Neural cell (in vitro differentiated cells): Measurements from ENCODE around the gene CACNA1E.

ENCODE experiments used
- EP300 ChIP-seq: fragments of 450-650 bp; conservative IDR thresholded peaks from 2 replicates; pipeline ENCODE4 v1.6.1; 2014; ENCODE audit warnings: antibody characterized with exemption, mild to moderate bottlenecking, moderate library complexity; ENCODE audit not compliant: poor library complexity, severe bottlenecking
- POLR2AphosphoS5 ChIP-seq: IDR thresholded peaks from 2 replicates; pipeline ENCODE4 v1.6.1; 2012
- RAD21 ChIP-seq: fragments of 450-650 bp; conservative IDR thresholded peaks from 2 replicates; pipeline ENCODE4 v1.6.1; 2014; ENCODE audit warnings: antibody characterized with exemption, mild to moderate bottlenecking, moderate library complexity
- REST ChIP-seq: IDR thresholded peaks from 2 replicates; pipeline ENCODE4 v1.6.1; 2012; ENCODE audit warnings: borderline replicate concordance
- TF ChIP-seq, protein P1 (sequence below): fragments of 450-650 bp; IDR thresholded peaks from 2 replicates; pipeline ENCODE4 v1.5.1; 2014; ENCODE audit warnings: antibody characterized with exemption, mild to moderate bottlenecking, moderate library complexity; ENCODE audit not compliant: poor library complexity, severe bottlenecking

- TF ChIP-seq EP300 (no peak), POLR2AphosphoS5 (no peak), RAD21 (no peak), REST (no peak)
- TF ChIP-seq, protein P1, sequence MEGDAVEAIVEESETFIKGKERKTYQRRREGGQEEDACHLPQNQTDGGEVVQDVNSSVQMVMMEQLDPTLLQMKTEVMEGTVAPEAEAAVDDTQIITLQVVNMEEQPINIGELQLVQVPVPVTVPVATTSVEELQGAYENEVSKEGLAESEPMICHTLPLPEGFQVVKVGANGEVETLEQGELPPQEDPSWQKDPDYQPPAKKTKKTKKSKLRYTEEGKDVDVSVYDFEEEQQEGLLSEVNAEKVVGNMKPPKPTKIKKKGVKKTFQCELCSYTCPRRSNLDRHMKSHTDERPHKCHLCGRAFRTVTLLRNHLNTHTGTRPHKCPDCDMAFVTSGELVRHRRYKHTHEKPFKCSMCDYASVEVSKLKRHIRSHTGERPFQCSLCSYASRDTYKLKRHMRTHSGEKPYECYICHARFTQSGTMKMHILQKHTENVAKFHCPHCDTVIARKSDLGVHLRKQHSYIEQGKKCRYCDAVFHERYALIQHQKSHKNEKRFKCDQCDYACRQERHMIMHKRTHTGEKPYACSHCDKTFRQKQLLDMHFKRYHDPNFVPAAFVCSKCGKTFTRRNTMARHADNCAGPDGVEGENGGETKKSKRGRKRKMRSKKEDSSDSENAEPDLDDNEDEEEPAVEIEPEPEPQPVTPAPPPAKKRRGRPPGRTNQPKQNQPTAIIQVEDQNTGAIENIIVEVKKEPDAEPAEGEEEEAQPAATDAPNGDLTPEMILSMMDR = no peak
These were observed 270.8 kb downstream of the CACNA1E start for GRCh38 chr1:181754103-181754502.
